Mesenchymal stem cell (in vitro differentiated cells and primary cell): ENCODE results near the gene ARL13B. TPM values are rescaled to one million over a fixed set of nuclear protein-coding genes. Genes with fewer than 3 reads are reported as not detected.

Experiments
- DNase-seq: peaks from one replicate; pipeline ENCODE4 v3.0.0-alpha.2; 2013
- H2AFZ ChIP-seq: one replicate; pipeline ENCODE4 v1.6.1; 2013; ENCODE audit warnings: low read depth, mild to moderate bottlenecking, control low read depth, inconsistent platforms, low read length, moderate library complexity
- H2AK5ac ChIP-seq: 2 replicates; pipeline ENCODE4 v1.6.1; 2013; ENCODE audit warnings: low read length, moderate library complexity, mild to moderate bottlenecking, inconsistent platforms; ENCODE audit not compliant: severe bottlenecking
- H2BK120ac ChIP-seq: one replicate; pipeline ENCODE4 v1.6.1; 2013; ENCODE audit warnings: low read depth, mild to moderate bottlenecking, inconsistent platforms, low read length, moderate library complexity
- H2BK12ac ChIP-seq, 2 experiments: one replicate each; pipeline ENCODE4 v1.6.1; 2013; ENCODE audit warnings: inconsistent platforms in 2 of 2, low read length in 2 of 2, mild to moderate bottlenecking in 2 of 2, moderate library complexity in 2 of 2, control low read depth in 1 of 2
- H2BK15ac ChIP-seq: one replicate; pipeline ENCODE4 v1.6.1; 2013; ENCODE audit warnings: mild to moderate bottlenecking, low read depth, inconsistent platforms; ENCODE audit not compliant: poor library complexity, severe bottlenecking
- H2BK5ac ChIP-seq: 2 replicates; pipeline ENCODE4 v1.6.1; 2013; ENCODE audit warnings: low read depth, mild to moderate bottlenecking, low read length, control low read depth, inconsistent platforms; ENCODE audit not compliant: poor library complexity, severe bottlenecking
- H3K14ac ChIP-seq, 2 experiments: one replicate each; pipeline ENCODE4 v1.6.1; 2013; ENCODE audit warnings: inconsistent platforms in 2 of 2, low read length in 2 of 2, control low read depth in 1 of 2, mild to moderate bottlenecking in 1 of 2, moderate library complexity in 1 of 2
- H3K18ac ChIP-seq, 2 experiments: one replicate each; pipeline ENCODE4 v1.6.1; 2013; ENCODE audit warnings: inconsistent platforms in 2 of 2, low read length in 2 of 2, control low read depth in 1 of 2, low read depth in 1 of 2, mild to moderate bottlenecking in 1 of 2
- H3K23ac ChIP-seq, 2 experiments: one replicate each; pipeline ENCODE4 v1.6.1; 2013; ENCODE audit warnings: inconsistent platforms in 2 of 2, low read length in 2 of 2, mild to moderate bottlenecking in 2 of 2, moderate library complexity in 2 of 2, control low read depth in 1 of 2
- H3K27ac ChIP-seq: 2 replicates; pipeline ENCODE4 v1.5.1; 2013; ENCODE audit warnings: mild to moderate bottlenecking, moderate library complexity, low read length, control low read depth, inconsistent platforms; ENCODE audit not compliant: poor library complexity, severe bottlenecking
- H3K27me3 ChIP-seq, 2 experiments: 2 replicates each; pipeline versions ENCODE4 v1.6.1 to v1.7.0; 2013; ENCODE audit warnings: low read length in 2 of 2, mild to moderate bottlenecking in 2 of 2, moderate library complexity in 2 of 2, control low read depth in 1 of 2, inconsistent platforms in 1 of 2; ENCODE audit not compliant: control insufficient read depth in 1 of 2, insufficient read depth in 1 of 2
- H3K36me3 ChIP-seq, 2 experiments: 2 replicates each; pipeline versions ENCODE4 v1.6.1 to v1.7.0; 2013; ENCODE audit warnings: low read length in 2 of 2, control low read depth in 1 of 2, inconsistent platforms in 1 of 2, low read depth in 1 of 2, mild to moderate bottlenecking in 1 of 2; ENCODE audit not compliant: insufficient read depth in 2 of 2, control insufficient read depth in 1 of 2
- H3K4ac ChIP-seq, 2 experiments: one replicate each; pipeline ENCODE4 v1.6.1; 2013; ENCODE audit warnings: inconsistent platforms in 2 of 2, low read length in 2 of 2, mild to moderate bottlenecking in 2 of 2, moderate library complexity in 2 of 2, control low read depth in 1 of 2, low read depth in 1 of 2
- H3K4me1 ChIP-seq: 2 replicates; pipeline ENCODE4 v1.6.1; 2013; ENCODE audit warnings: low read depth, low read length, control low read depth; ENCODE audit not compliant: control insufficient read depth, insufficient read depth
- H3K4me2 ChIP-seq: 2 replicates; pipeline ENCODE4 v1.6.1; 2013; ENCODE audit warnings: low read length, mild to moderate bottlenecking, inconsistent platforms; ENCODE audit not compliant: poor library complexity, severe bottlenecking
- H3K4me3 ChIP-seq, 2 experiments: 2 replicates each; pipeline versions ENCODE4 v1.5.1 to v1.7.0; 2013; ENCODE audit warnings: low read length in 2 of 2, mild to moderate bottlenecking in 2 of 2, control low read depth in 1 of 2, low read depth in 1 of 2; ENCODE audit not compliant: insufficient read depth in 1 of 2
- H3K79me1 ChIP-seq: replicated peaks from 2 replicates; pipeline ENCODE4 v1.6.1; 2013; ENCODE audit warnings: mild to moderate bottlenecking, control low read depth, low read length, inconsistent platforms; ENCODE audit not compliant: poor library complexity, severe bottlenecking
- H3K9ac ChIP-seq: 2 replicates; pipeline ENCODE4 v1.7.0; 2013; ENCODE audit warnings: mild to moderate bottlenecking, low read length, moderate library complexity
- H3K9me3 ChIP-seq: 2 replicates; pipeline ENCODE4 v1.7.0; 2013; ENCODE audit warnings: mild to moderate bottlenecking, low read length; ENCODE audit not compliant: control insufficient read depth
- H4K8ac ChIP-seq: one replicate; pipeline ENCODE4 v1.6.1; 2013; ENCODE audit warnings: inconsistent platforms, mild to moderate bottlenecking, low read length, moderate library complexity
- H4K91ac ChIP-seq: one replicate; pipeline ENCODE4 v1.6.1; 2013; ENCODE audit warnings: mild to moderate bottlenecking, low read length, inconsistent platforms
- WGBS: methylation state at CpG from one replicate; pipeline ENCODE4 v1.1.7; 2013; ENCODE audit warnings: mixed read lengths; 5-methylcytosine and 5-hydroxymethylcytosine counted together
- polyA plus RNA-seq, 2 experiments: library from polyadenylated mRNA; stranded (reverse); fragments of 200-250 nt; gene quantifications; one replicate each; pipeline ENCODE4 v1.2.3, GENCODE V29; 2013

Gene ARL13B
- 12.3 TPM for polyA plus RNA-seq (2013, experiment 1 of 2)
- 12.1 TPM for polyA plus RNA-seq (2013, experiment 2 of 2)

- DNase-seq, result peak; percentile 99
- Histone ChIP-seq H3K4me1 (peaks cover 2% of the 10 kb centered on the region), H3K36me3 (no peaks in the 10 kb centered on the region), H2BK5ac (no peak within 1 kb of the TSS), H4K91ac (no peak within 1 kb of the TSS), H2BK15ac (no peak within 1 kb of the TSS), H3K27me3 (no peaks in the 10 kb centered on the region), H3K9me3 (no peaks in the 10 kb centered on the region), H2AK5ac (no peak within 1 kb of the TSS), H3K9ac (peak within 1 kb of the TSS; percentile 94), H2BK12ac (peak within 1 kb of the TSS in 1 of 2 experiments; percentile 67), H3K4ac (peak within 1 kb of the TSS in 1 of 2 experiments; percentile 85), H3K4me3 (peak within 1 kb of the TSS; percentile 87 to 93), H2BK120ac (no peak within 1 kb of the TSS), H3K27ac (peak within 1 kb of the TSS; percentile 85), H3K18ac (peak within 1 kb of the TSS; percentile 67 to 73), H2AFZ (peak within 1 kb of the TSS; percentile 86), H3K23ac (no peak within 1 kb of the TSS), H3K4me2 (peak within 1 kb of the TSS; percentile 48), H4K8ac (peak within 1 kb of the TSS; percentile 7), H3K79me1 (peaks cover 5% of the 10 kb centered on the region), H3K14ac (no peak within 1 kb of the TSS)
- WGBS, result under 1% methylated on average over 65 of the region's 66 CpGs
Measured at GRCh38 chr3:93979850-93980676, at the start of gene ARL13B. Gene ARL13B, plus strand, starts transcription at chr3:93980155. Its CDS starts 269 bp downstream, at chr3:93980424.

- no peaks in the 10 kb centered on the region for H3K27me3 ChIP-seq
- H3K27ac ChIP-seq, result no peak overlapping the region
- H2AK5ac ChIP-seq, result no peak overlapping the region
- no peak overlapping the region for H3K4me2 ChIP-seq
- no peak overlapping the region for H3K4me3 ChIP-seq
- no peak overlapping the region for H3K9ac ChIP-seq
- no peak overlapping the region for H2BK120ac ChIP-seq
- H3K23ac ChIP-seq, result no peak overlapping the region
- no peak for DNase-seq
- H2BK5ac ChIP-seq, result no peak overlapping the region
- no peak overlapping the region for H2BK15ac ChIP-seq
- no peaks in the 10 kb centered on the region for H3K9me3 ChIP-seq
- no peaks in the 10 kb centered on the region for H3K4me1 ChIP-seq
- no peak overlapping the region for H3K14ac ChIP-seq
- no peak overlapping the region for H4K8ac ChIP-seq
- no peaks in the 10 kb centered on the region for H3K79me1 ChIP-seq
- no peaks in the 10 kb centered on the region for H3K36me3 ChIP-seq
- no peak overlapping the region for H2AFZ ChIP-seq
- no peak overlapping the region for H4K91ac ChIP-seq
- WGBS, result 92% methylated on average over 4 of the region's 5 CpGs
- H3K18ac ChIP-seq, result no peak overlapping the region
- H3K4ac ChIP-seq, result no peak overlapping the region
- no peak overlapping the region for H2BK12ac ChIP-seq
Measured at GRCh38 chr3:93931597-93932229, 48.2 kb upstream of the ARL13B start.

GRCh38 chr3:93934366-93935046 is 45.4 kb upstream of the ARL13B start:
- H2BK15ac ChIP-seq, result no peak overlapping the region
- H2AK5ac ChIP-seq, result no peak overlapping the region
- H3K14ac ChIP-seq, result no peak overlapping the region
- no peak overlapping the region for H3K4me2 ChIP-seq
- H2BK12ac ChIP-seq, result no peak overlapping the region
- no peaks in the 10 kb centered on the region for H3K36me3 ChIP-seq
- no peak for DNase-seq
- 71% methylated on average over 5 of the region's 5 CpGs for WGBS
- no peak overlapping the region for H3K4me3 ChIP-seq
- H4K91ac ChIP-seq, result no peak overlapping the region
- H3K27ac ChIP-seq, result no peak overlapping the region
- H2AFZ ChIP-seq, result no peak overlapping the region
- no peaks in the 10 kb centered on the region for H3K79me1 ChIP-seq
- no peak overlapping the region for H2BK120ac ChIP-seq
- H2BK5ac ChIP-seq, result no peak overlapping the region
- no peaks in the 10 kb centered on the region for H3K27me3 ChIP-seq
- no peak overlapping the region for H3K23ac ChIP-seq
- no peak overlapping the region for H3K4ac ChIP-seq
- H3K9ac ChIP-seq, result no peak overlapping the region
- H3K9me3 ChIP-seq, result no peaks in the 10 kb centered on the region
- no peak overlapping the region for H3K18ac ChIP-seq
- H3K4me1 ChIP-seq, result no peaks in the 10 kb centered on the region
- H4K8ac ChIP-seq, result no peak overlapping the region

DNA sequence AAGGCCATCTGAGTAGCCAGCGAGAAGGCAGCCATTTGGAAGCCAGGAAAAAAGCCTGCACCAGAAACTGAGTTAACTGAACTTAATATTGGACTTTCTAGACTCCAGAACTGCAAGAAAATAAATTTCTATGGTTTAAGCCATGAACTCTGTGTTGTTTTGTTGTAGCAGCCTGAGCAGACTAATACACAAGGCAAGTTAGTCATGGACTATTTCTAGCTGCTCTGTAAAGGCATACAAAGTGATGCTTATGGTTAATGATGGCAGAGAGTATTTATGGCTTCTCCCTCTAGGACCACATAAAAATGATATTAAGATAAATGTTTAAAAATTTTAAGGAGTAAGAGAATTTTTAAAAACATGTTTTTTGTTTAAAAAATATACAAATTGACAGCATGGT is 43.4 kb upstream of the ARL13B start:
- Histone ChIP-seq H3K79me1 (no peaks in the 10 kb centered on the region), H3K23ac (no peak overlapping the region)
- WGBS, result no CpG with 5 or more reads among the region's 1 CpG

More for the DNA sequence above, 43.4 kb upstream of the ARL13B start:
- no peaks in the 10 kb centered on the region for H3K36me3 ChIP-seq
- no peak for DNase-seq
- no peaks in the 10 kb centered on the region for H3K9me3 ChIP-seq
- H2BK15ac ChIP-seq, result no peak overlapping the region
- H4K8ac ChIP-seq, result no peak overlapping the region
- no peak overlapping the region for H3K4me3 ChIP-seq
- H2BK5ac ChIP-seq, result no peak overlapping the region
- H3K27ac ChIP-seq, result no peak overlapping the region
- H3K4me1 ChIP-seq, result no peaks in the 10 kb centered on the region
- no peak overlapping the region for H2AK5ac ChIP-seq
- H3K14ac ChIP-seq, result no peak overlapping the region
- H4K91ac ChIP-seq, result no peak overlapping the region
- H3K9ac ChIP-seq, result no peak overlapping the region
- H2AFZ ChIP-seq, result no peak overlapping the region
- H3K4me2 ChIP-seq, result no peak overlapping the region
- no peak overlapping the region for H3K4ac ChIP-seq
- H3K18ac ChIP-seq, result no peak overlapping the region
- H2BK12ac ChIP-seq, result no peak overlapping the region
- H3K27me3 ChIP-seq, result no peaks in the 10 kb centered on the region
- no peak overlapping the region for H2BK120ac ChIP-seq
